Activated CD4-positive, alpha-beta T cell treated with anti-CD3 and anti-CD28 coated beads, Interleukin-2, amount 50 U/mL, for 4 hours (primary cell): ENCODE measurements around the gene EBF3.

ENCODE experiments used
- DNase-seq, 2 experiments: peaks; one replicate each; pipeline ENCODE4 v3.0.0-alpha.2; 2020

Gene EBF3

GRCh38 chr10:129850316-129850715 is 113.8 kb downstream of the EBF3 start:
- no peak for DNase-seq

GRCh38 chr10:129849853-129850252 is 114.2 kb downstream of the EBF3 start:
- no peak for DNase-seq

- DNase-seq = no peak
Observed at GRCh38 chr10:129849452-129849750, 114.7 kb downstream of the EBF3 start.

- no peak for DNase-seq
Observed at GRCh38 chr10:129848696-129849451, 115.2 kb downstream of the EBF3 start.

- no peak for DNase-seq
Observed at GRCh38 chr10:129847741-129848483, 116.2 kb downstream of the EBF3 start.

GRCh38 chr10:129846991-129847391 is 117.1 kb downstream of the EBF3 start:
- no peak for DNase-seq

GRCh38 chr10:129845111-129845753 is 118.8 kb downstream of the EBF3 start:
- DNase-seq = no peak

- no peak for DNase-seq
Observed at GRCh38 chr10:129844216-129844766, 119.8 kb downstream of the EBF3 start.

GRCh38 chr10:129843702-129844101 is 120.4 kb downstream of the EBF3 start:
- no peak for DNase-seq

GRCh38 chr10:129843131-129843541 is 120.9 kb downstream of the EBF3 start:
- no peak for DNase-seq

- no peak for DNase-seq
Observed at GRCh38 chr10:129842031-129842430, 122.0 kb downstream of the EBF3 start.

GRCh38 chr10:129841590-129841989 is 122.5 kb downstream of the EBF3 start:
- no peak for DNase-seq

GRCh38 chr10:129841071-129841470 is 123.0 kb downstream of the EBF3 start:
- DNase-seq = no peak

GRCh38 chr10:129840196-129840590 is 123.9 kb downstream of the EBF3 start:
- DNase-seq = no peak

GRCh38 chr10:129839285-129840195 is 124.5 kb downstream of the EBF3 start:
- DNase-seq = no peak

GRCh38 chr10:129838794-129839193 is 125.3 kb downstream of the EBF3 start:
- no peak for DNase-seq

GRCh38 chr10:129837909-129838582 is 126.0 kb downstream of the EBF3 start:
- DNase-seq = no peak

- DNase-seq = no peak
Observed at GRCh38 chr10:129836253-129836652, 127.8 kb downstream of the EBF3 start.

GRCh38 chr10:129833994-129834739 is 129.9 kb downstream of the EBF3 start:
- no peak for DNase-seq

GRCh38 chr10:129833468-129833950 is 130.6 kb downstream of the EBF3 start:
- DNase-seq = no peak
